ENCODE results near the gene CFAP410.

- TF ChIP-seq CTCF (IDR thresholded peaks at IDR 0.05) (no peak), POLR2A (IDR thresholded peaks at IDR 0.05) (no peak)
Observed at GRCh38 chr21:44321846-44322450, 17.2 kb downstream of the CFAP410 start.

All from prostate gland (tissue), 2 donors.